KOPT-K1 (cell line): ENCODE data around the gene MFNG.

Experiments
- H3K27ac ChIP-seq: fragments of 200-600 bp; sonication (generic); 2 replicates; pipeline ENCODE4 v1.5.1; 2016; ENCODE audit warnings: antibody characterized with exemption, mild to moderate bottlenecking, low read depth, low read length; ENCODE audit not compliant: poor library complexity, severe bottlenecking
- H3K36me3 ChIP-seq: fragments of 200-600 bp; sonication (generic); 2 replicates; pipeline ENCODE4 v1.5.1; 2017; ENCODE audit warnings: antibody characterized with exemption, mild to moderate bottlenecking, low read length, moderate library complexity; ENCODE audit not compliant: insufficient read depth
- H3K9me3 ChIP-seq: fragments of 200-600 bp; sonication (generic); 2 replicates; pipeline ENCODE4 v1.5.1; 2017; ENCODE audit warnings: antibody characterized with exemption, low read length, mild to moderate bottlenecking; ENCODE audit not compliant: insufficient read depth, poor library complexity, severe bottlenecking

Gene MFNG

GRCh38 chr22:37423283-37423682 lies 62.9 kb downstream of the MFNG start:
- H3K27ac ChIP-seq, result no peak overlapping the region
- no peaks in the 10 kb centered on the region for H3K36me3 ChIP-seq
- no peaks in the 10 kb centered on the region for H3K9me3 ChIP-seq

- Histone ChIP-seq H3K27ac (no peak overlapping the region), H3K36me3 (no peaks in the 10 kb centered on the region), H3K9me3 (no peaks in the 10 kb centered on the region)
These were observed 64.7 kb downstream of the MFNG start for GRCh38 chr22:37421468-37421877.

GRCh38 chr22:37420686-37421467 lies 65.3 kb downstream of the MFNG start:
- Histone ChIP-seq H3K27ac (no peak overlapping the region), H3K36me3 (no peaks in the 10 kb centered on the region), H3K9me3 (no peaks in the 10 kb centered on the region)

- Histone ChIP-seq H3K9me3 (no peaks in the 10 kb centered on the region), H3K27ac (no peak overlapping the region), H3K36me3 (no peaks in the 10 kb centered on the region)
These were observed 66.1 kb downstream of the MFNG start for GRCh38 chr22:37419969-37420685.

GRCh38 chr22:37419370-37419968 lies 66.7 kb downstream of the MFNG start:
- Histone ChIP-seq H3K27ac (no peak overlapping the region), H3K9me3 (no peaks in the 10 kb centered on the region), H3K36me3 (no peaks in the 10 kb centered on the region)
